IMR-90 (cell line): ENCODE data around the gene TAS2R1.

Source experiments
- CHD1 ChIP-seq: IDR thresholded peaks from 2 replicates; pipeline ENCODE4 v1.6.1; 2012; ENCODE audit warnings: low read depth, low read length, improper control_type of control experiment
- CTCF ChIP-seq: conservative IDR thresholded peaks from 2 replicates; pipeline ENCODE4 v1.5.1; 2012; ENCODE audit warnings: mild to moderate bottlenecking, low read depth, low read length, improper control_type of control experiment
- POLR2A ChIP-seq: IDR thresholded peaks from 2 replicates; pipeline ENCODE4 v1.6.1; 2012; ENCODE audit warnings: mild to moderate bottlenecking, low read depth, low read length
- RAD21 ChIP-seq: IDR thresholded peaks from 2 replicates; pipeline ENCODE4 v1.6.1; 2012; ENCODE audit warnings: low read length, improper control_type of control experiment
- TF ChIP-seq, protein P1 (sequence below): fragments of 150-350 bp; IDR thresholded peaks from 2 replicates; pipeline ENCODE4 v1.6.1; 2017; ENCODE audit warnings: mild to moderate bottlenecking, antibody characterized with exemption, low read length, low read depth

DNA sequence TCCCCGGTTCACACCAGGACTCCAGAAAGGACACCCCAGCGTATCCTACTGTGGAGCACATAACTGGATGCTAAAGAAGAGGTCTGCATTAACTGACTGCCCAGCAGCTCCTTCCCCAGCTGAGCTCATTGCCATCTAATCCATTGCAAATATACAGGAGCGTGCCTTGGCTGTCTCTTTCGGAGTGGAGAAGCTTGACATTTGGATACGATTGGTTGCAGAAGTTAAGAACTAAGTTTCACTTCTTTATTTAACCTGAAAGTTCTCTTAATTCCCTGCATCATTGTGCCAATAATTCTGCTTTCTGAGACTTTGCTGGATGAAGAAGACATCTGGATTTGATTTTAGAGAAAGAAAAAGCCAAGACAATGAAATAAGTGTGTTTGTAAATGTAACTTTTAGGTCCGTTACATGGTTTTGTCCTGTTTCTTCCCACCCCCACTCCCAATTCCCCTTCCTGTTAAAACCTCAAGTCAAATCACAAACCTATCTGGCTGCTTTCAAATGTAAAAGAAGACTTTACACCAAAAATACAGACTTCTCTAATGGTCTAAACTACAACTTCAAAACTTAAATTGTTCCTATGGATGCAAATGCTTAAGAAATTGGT lies 33.9 kb downstream of the TAS2R1 start:
- TF ChIP-seq, protein P1, sequence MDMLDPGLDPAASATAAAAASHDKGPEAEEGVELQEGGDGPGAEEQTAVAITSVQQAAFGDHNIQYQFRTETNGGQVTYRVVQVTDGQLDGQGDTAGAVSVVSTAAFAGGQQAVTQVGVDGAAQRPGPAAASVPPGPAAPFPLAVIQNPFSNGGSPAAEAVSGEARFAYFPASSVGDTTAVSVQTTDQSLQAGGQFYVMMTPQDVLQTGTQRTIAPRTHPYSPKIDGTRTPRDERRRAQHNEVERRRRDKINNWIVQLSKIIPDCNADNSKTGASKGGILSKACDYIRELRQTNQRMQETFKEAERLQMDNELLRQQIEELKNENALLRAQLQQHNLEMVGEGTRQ, result no peak
- TF ChIP-seq CTCF (no peak), RAD21 (no peak), POLR2A (no peak), CHD1 (no peak)
